ENCODE measurements around the gene EBI3. TPM values are rescaled to one million over a fixed set of nuclear protein-coding genes. Genes with fewer than 3 reads are reported as not detected.

Gene EBI3
- total RNA-seq, 1 donor from 2014 or later = 1.2 TPM

- no peak overlapping the region for H3K4me3 Mint-ChIP-seq (ENCODE audit: unreplicated experiment)
- H3K36me3 Mint-ChIP-seq (ENCODE audit: low read depth) = no peaks in the 10 kb centered on the region
- DNase-seq (ENCODE audit: low spot score) = no peak
- peak; percentile 41 for TF ChIP-seq CTCF (IDR thresholded peaks at IDR 0.05)
- H3K4me1 Mint-ChIP-seq (ENCODE audit: low read depth) = peaks cover 5% of the 10 kb centered on the region
- H3K27ac Mint-ChIP-seq (ENCODE audit: unreplicated experiment) = no peak overlapping the region
- peaks cover 8% of the 10 kb centered on the region for H3K27me3 Mint-ChIP-seq (ENCODE audit: low read depth)
- H3K9me3 Mint-ChIP-seq (ENCODE audit: low read depth) = no peaks in the 10 kb centered on the region
These were observed 22.4 kb upstream of the EBI3 start for GRCh38 chr19:4206818-4207484.

DNA sequence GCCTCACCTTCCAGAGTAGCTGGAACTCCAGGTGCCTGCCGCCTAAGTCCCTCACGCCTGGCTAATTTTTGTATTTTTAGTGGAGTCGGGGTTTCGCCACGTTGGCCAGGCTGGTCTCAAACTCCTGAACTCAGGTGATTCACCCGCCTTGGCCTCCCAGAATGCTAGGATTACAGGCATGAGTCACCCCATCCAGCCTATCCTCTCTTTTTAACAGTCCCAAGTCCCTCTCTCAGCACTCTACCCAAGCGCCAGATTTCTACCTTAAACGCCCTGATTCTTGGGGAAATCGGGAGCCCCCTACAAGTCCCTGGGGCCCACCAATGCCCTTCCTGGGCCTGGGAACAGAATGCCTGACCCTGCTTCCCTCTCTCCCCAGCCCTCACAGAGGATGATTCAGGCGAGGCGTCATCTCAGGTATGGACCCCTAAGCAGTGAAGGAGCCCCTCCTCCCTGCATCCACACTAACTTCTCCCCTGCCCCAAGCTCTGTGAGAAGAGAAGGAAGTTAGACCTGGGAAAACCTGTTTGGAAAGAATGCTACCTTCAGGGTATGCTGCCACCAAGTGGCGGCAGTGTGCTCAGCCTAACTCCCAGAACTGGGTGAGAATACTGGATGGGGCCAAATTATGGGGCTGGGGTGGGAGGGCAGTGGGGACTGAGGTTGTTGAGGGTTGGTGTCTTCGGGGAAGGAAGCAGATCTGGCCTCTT, 20.8 kb upstream of the EBI3 start:
- H3K27ac Mint-ChIP-seq (ENCODE audit: unreplicated experiment) = no peak overlapping the region
- no peaks in the 10 kb centered on the region for H3K36me3 Mint-ChIP-seq (ENCODE audit: low read depth)
- peak; percentile 54 for TF ChIP-seq CTCF (IDR thresholded peaks at IDR 0.05)
- H3K27me3 Mint-ChIP-seq (ENCODE audit: low read depth) = peaks cover 17% of the 10 kb centered on the region
- no peak for DNase-seq (ENCODE audit: low spot score)
- H3K4me3 Mint-ChIP-seq (ENCODE audit: unreplicated experiment) = no peak overlapping the region
- H3K9me3 Mint-ChIP-seq (ENCODE audit: low read depth) = no peaks in the 10 kb centered on the region
- H3K4me1 Mint-ChIP-seq (ENCODE audit: low read depth) = peaks cover 5% of the 10 kb centered on the region

DNA sequence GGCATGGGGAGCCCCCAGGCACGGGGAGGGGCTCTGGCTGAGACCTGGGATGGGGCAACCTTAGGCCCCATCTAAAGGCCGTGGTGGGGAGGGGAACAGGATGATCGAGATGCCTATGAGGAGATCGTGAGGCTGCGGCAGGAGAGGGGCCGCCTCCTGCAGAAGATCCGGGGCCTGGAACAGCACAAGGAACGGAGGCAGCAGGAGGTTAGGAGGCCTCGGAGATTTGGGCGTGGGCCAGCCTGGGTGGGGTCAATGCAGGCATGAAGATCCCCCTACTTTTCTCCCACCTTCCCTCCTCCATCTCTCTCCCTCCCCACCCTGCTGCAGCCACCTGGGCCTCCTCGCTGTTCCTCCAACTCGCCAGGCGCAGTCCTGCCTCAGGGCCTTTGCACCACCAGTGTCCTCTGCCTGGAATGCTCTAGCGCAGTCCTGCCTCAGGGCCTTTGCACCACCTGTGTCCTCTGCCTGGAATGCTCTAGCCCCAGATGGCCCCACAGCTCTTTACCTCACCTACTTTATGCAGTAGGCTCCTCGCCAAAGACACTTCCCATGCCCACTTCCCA, 19.1 kb upstream of the EBI3 start:
- Mint-ChIP-seq H3K9me3 (ENCODE audit: low read depth) (no peaks in the 10 kb centered on the region), H3K36me3 (ENCODE audit: low read depth) (no peaks in the 10 kb centered on the region), H3K4me1 (ENCODE audit: low read depth) (no peaks in the 10 kb centered on the region), H3K4me3 (ENCODE audit: unreplicated experiment) (no peak overlapping the region), H3K27ac (ENCODE audit: unreplicated experiment) (no peak overlapping the region), H3K27me3 (ENCODE audit: low read depth) (peaks cover 23% of the 10 kb centered on the region)
- TF ChIP-seq CTCF (IDR thresholded peaks at IDR 0.05) = no peak
- no peak for DNase-seq (ENCODE audit: low spot score)

GRCh38 chr19:4213116-4213515, 16.2 kb upstream of the EBI3 start:
- H3K36me3 Mint-ChIP-seq (ENCODE audit: low read depth) = no peaks in the 10 kb centered on the region
- H3K27ac Mint-ChIP-seq (ENCODE audit: unreplicated experiment) = no peak overlapping the region
- no peaks in the 10 kb centered on the region for H3K4me1 Mint-ChIP-seq (ENCODE audit: low read depth)
- peaks cover 18% of the 10 kb centered on the region for H3K27me3 Mint-ChIP-seq (ENCODE audit: low read depth)
- H3K4me3 Mint-ChIP-seq (ENCODE audit: unreplicated experiment) = no peak overlapping the region
- no peaks in the 10 kb centered on the region for H3K9me3 Mint-ChIP-seq (ENCODE audit: low read depth)
- DNase-seq (ENCODE audit: low spot score) = no peak
- no peak for TF ChIP-seq CTCF (IDR thresholded peaks at IDR 0.05)

- no peak for DNase-seq (ENCODE audit: low spot score)
- H3K27me3 Mint-ChIP-seq (ENCODE audit: low read depth) = peaks cover 18% of the 10 kb centered on the region
- no peaks in the 10 kb centered on the region for H3K36me3 Mint-ChIP-seq (ENCODE audit: low read depth)
- no peaks in the 10 kb centered on the region for H3K9me3 Mint-ChIP-seq (ENCODE audit: low read depth)
- H3K4me1 Mint-ChIP-seq (ENCODE audit: low read depth) = no peaks in the 10 kb centered on the region
- TF ChIP-seq CTCF (IDR thresholded peaks at IDR 0.05) = no peak
- no peak overlapping the region for H3K4me3 Mint-ChIP-seq (ENCODE audit: unreplicated experiment)
- no peak overlapping the region for H3K27ac Mint-ChIP-seq (ENCODE audit: unreplicated experiment)
These were observed 13.5 kb upstream of the EBI3 start for GRCh38 chr19:4215807-4216206.

Measured in chondrocyte (in vitro differentiated cells).